Mesenchymal stem cell (in vitro differentiated cells and primary cell): ENCODE data around the gene PSMB4. TPM values are rescaled to one million over a fixed set of nuclear protein-coding genes. Genes with fewer than 3 reads are reported as not detected.
"Not testable (repeated sequence)": the region's sequence is repeated elsewhere in the genome, so short reads cannot be mapped to it uniquely, and the experiment has no call there.

Source experiments
- DNase-seq: peaks from one replicate; pipeline ENCODE4 v3.0.0-alpha.2; 2013
- H2AFZ ChIP-seq: one replicate; pipeline ENCODE4 v1.6.1; 2013; ENCODE audit warnings: low read depth, mild to moderate bottlenecking, control low read depth, inconsistent platforms, low read length, moderate library complexity
- H2AK5ac ChIP-seq: 2 replicates; pipeline ENCODE4 v1.6.1; 2013; ENCODE audit warnings: low read length, moderate library complexity, mild to moderate bottlenecking, inconsistent platforms; ENCODE audit not compliant: severe bottlenecking
- H2BK120ac ChIP-seq: one replicate; pipeline ENCODE4 v1.6.1; 2013; ENCODE audit warnings: low read depth, mild to moderate bottlenecking, inconsistent platforms, low read length, moderate library complexity
- H2BK12ac ChIP-seq, 2 experiments: one replicate each; pipeline ENCODE4 v1.6.1; 2013; ENCODE audit warnings: inconsistent platforms in 2 of 2, low read length in 2 of 2, mild to moderate bottlenecking in 2 of 2, moderate library complexity in 2 of 2, control low read depth in 1 of 2
- H2BK15ac ChIP-seq: one replicate; pipeline ENCODE4 v1.6.1; 2013; ENCODE audit warnings: mild to moderate bottlenecking, low read depth, inconsistent platforms; ENCODE audit not compliant: poor library complexity, severe bottlenecking
- H2BK5ac ChIP-seq: 2 replicates; pipeline ENCODE4 v1.6.1; 2013; ENCODE audit warnings: low read depth, mild to moderate bottlenecking, low read length, control low read depth, inconsistent platforms; ENCODE audit not compliant: poor library complexity, severe bottlenecking
- H3K14ac ChIP-seq, 2 experiments: one replicate each; pipeline ENCODE4 v1.6.1; 2013; ENCODE audit warnings: inconsistent platforms in 2 of 2, low read length in 2 of 2, control low read depth in 1 of 2, mild to moderate bottlenecking in 1 of 2, moderate library complexity in 1 of 2
- H3K18ac ChIP-seq, 2 experiments: one replicate each; pipeline ENCODE4 v1.6.1; 2013; ENCODE audit warnings: inconsistent platforms in 2 of 2, low read length in 2 of 2, control low read depth in 1 of 2, low read depth in 1 of 2, mild to moderate bottlenecking in 1 of 2
- H3K23ac ChIP-seq, 2 experiments: one replicate each; pipeline ENCODE4 v1.6.1; 2013; ENCODE audit warnings: inconsistent platforms in 2 of 2, low read length in 2 of 2, mild to moderate bottlenecking in 2 of 2, moderate library complexity in 2 of 2, control low read depth in 1 of 2
- H3K27ac ChIP-seq: 2 replicates; pipeline ENCODE4 v1.5.1; 2013; ENCODE audit warnings: mild to moderate bottlenecking, moderate library complexity, low read length, control low read depth, inconsistent platforms; ENCODE audit not compliant: poor library complexity, severe bottlenecking
- H3K27me3 ChIP-seq, 2 experiments: 2 replicates each; pipeline versions ENCODE4 v1.6.1 to v1.7.0; 2013; ENCODE audit warnings: low read length in 2 of 2, mild to moderate bottlenecking in 2 of 2, moderate library complexity in 2 of 2, control low read depth in 1 of 2, inconsistent platforms in 1 of 2; ENCODE audit not compliant: control insufficient read depth in 1 of 2, insufficient read depth in 1 of 2
- H3K36me3 ChIP-seq, 2 experiments: 2 replicates each; pipeline versions ENCODE4 v1.6.1 to v1.7.0; 2013; ENCODE audit warnings: low read length in 2 of 2, control low read depth in 1 of 2, inconsistent platforms in 1 of 2, low read depth in 1 of 2, mild to moderate bottlenecking in 1 of 2; ENCODE audit not compliant: insufficient read depth in 2 of 2, control insufficient read depth in 1 of 2
- H3K4ac ChIP-seq, 2 experiments: one replicate each; pipeline ENCODE4 v1.6.1; 2013; ENCODE audit warnings: inconsistent platforms in 2 of 2, low read length in 2 of 2, mild to moderate bottlenecking in 2 of 2, moderate library complexity in 2 of 2, control low read depth in 1 of 2, low read depth in 1 of 2
- H3K4me1 ChIP-seq: 2 replicates; pipeline ENCODE4 v1.6.1; 2013; ENCODE audit warnings: low read depth, low read length, control low read depth; ENCODE audit not compliant: control insufficient read depth, insufficient read depth
- H3K4me2 ChIP-seq: 2 replicates; pipeline ENCODE4 v1.6.1; 2013; ENCODE audit warnings: low read length, mild to moderate bottlenecking, inconsistent platforms; ENCODE audit not compliant: poor library complexity, severe bottlenecking
- H3K4me3 ChIP-seq, 2 experiments: 2 replicates each; pipeline versions ENCODE4 v1.5.1 to v1.7.0; 2013; ENCODE audit warnings: low read length in 2 of 2, mild to moderate bottlenecking in 2 of 2, control low read depth in 1 of 2, low read depth in 1 of 2; ENCODE audit not compliant: insufficient read depth in 1 of 2
- H3K79me1 ChIP-seq: replicated peaks from 2 replicates; pipeline ENCODE4 v1.6.1; 2013; ENCODE audit warnings: mild to moderate bottlenecking, control low read depth, low read length, inconsistent platforms; ENCODE audit not compliant: poor library complexity, severe bottlenecking
- H3K9ac ChIP-seq: 2 replicates; pipeline ENCODE4 v1.7.0; 2013; ENCODE audit warnings: mild to moderate bottlenecking, low read length, moderate library complexity
- H3K9me3 ChIP-seq: 2 replicates; pipeline ENCODE4 v1.7.0; 2013; ENCODE audit warnings: mild to moderate bottlenecking, low read length; ENCODE audit not compliant: control insufficient read depth
- H4K8ac ChIP-seq: one replicate; pipeline ENCODE4 v1.6.1; 2013; ENCODE audit warnings: inconsistent platforms, mild to moderate bottlenecking, low read length, moderate library complexity
- H4K91ac ChIP-seq: one replicate; pipeline ENCODE4 v1.6.1; 2013; ENCODE audit warnings: mild to moderate bottlenecking, low read length, inconsistent platforms
- WGBS: methylation state at CpG from one replicate; pipeline ENCODE4 v1.1.7; 2013; ENCODE audit warnings: mixed read lengths; 5-methylcytosine and 5-hydroxymethylcytosine counted together
- polyA plus RNA-seq, 2 experiments: library from polyadenylated mRNA; stranded (reverse); fragments of 200-250 nt; gene quantifications; one replicate each; pipeline ENCODE4 v1.2.3, GENCODE V29; 2013

The PSMB4 gene
- 383 TPM for polyA plus RNA-seq (2013, experiment 1 of 2)
- 390 TPM for polyA plus RNA-seq (2013, experiment 2 of 2)

- H2BK12ac ChIP-seq = peak within 1 kb of the TSS; percentile 21 to 57
- peak within 1 kb of the TSS; percentile 49 for H2AK5ac ChIP-seq
- peaks cover 8 to 36% of the 10 kb centered on the region in 2 experiments for H3K36me3 ChIP-seq
- H2BK120ac ChIP-seq = peak within 1 kb of the TSS; percentile 6
- no peak within 1 kb of the TSS for H3K14ac ChIP-seq
- H4K8ac ChIP-seq = peak within 1 kb of the TSS; percentile 81
- peak within 1 kb of the TSS; percentile 92 for H3K4me2 ChIP-seq
- no peak within 1 kb of the TSS for H2AFZ ChIP-seq
- DNase-seq = peak; percentile 96
- peak within 1 kb of the TSS; percentile 86 for H3K27ac ChIP-seq
- peak within 1 kb of the TSS; percentile 96 for H3K9ac ChIP-seq
- under 1% methylated on average over 61 of the region's 63 CpGs for WGBS
- peak within 1 kb of the TSS; percentile 86 to 94 for H3K4me3 ChIP-seq
- no peaks in the 10 kb centered on the region for H3K27me3 ChIP-seq
- peak within 1 kb of the TSS; percentile 88 for H2BK15ac ChIP-seq
- H4K91ac ChIP-seq = peak within 1 kb of the TSS; percentile 78
- no peaks in the 10 kb centered on the region for H3K9me3 ChIP-seq
- H2BK5ac ChIP-seq = peak within 1 kb of the TSS; percentile 54
- H3K4ac ChIP-seq = peak within 1 kb of the TSS; percentile 37 to 87
- H3K4me1 ChIP-seq = peaks cover 4% of the 10 kb centered on the region
- H3K23ac ChIP-seq = peak within 1 kb of the TSS in 1 of 2 experiments; percentile 83
- H3K18ac ChIP-seq = peak within 1 kb of the TSS; percentile 72 to 78
- peaks cover 7% of the 10 kb centered on the region for H3K79me1 ChIP-seq
These were observed at the start of gene PSMB4 for GRCh38 chr1:151399324-151400171. Gene PSMB4, plus strand, starts transcription at chr1:151399573. Its CDS starts 15 bp downstream, at chr1:151399588.

GRCh38 chr1:151350323-151350722 lies 49.0 kb upstream of the PSMB4 start:
- not testable (repeated sequence) for H3K14ac ChIP-seq, H3K9me3 ChIP-seq, H3K9ac ChIP-seq, H3K36me3 ChIP-seq, H2BK15ac ChIP-seq, H2BK120ac ChIP-seq, H3K4ac ChIP-seq, H4K91ac ChIP-seq, H3K4me2 ChIP-seq, H3K4me1 ChIP-seq, DNase-seq, H3K18ac ChIP-seq, H3K23ac ChIP-seq, H2AFZ ChIP-seq, H3K27ac ChIP-seq, H3K27me3 ChIP-seq, H3K4me3 ChIP-seq, H2AK5ac ChIP-seq, H2BK5ac ChIP-seq, H2BK12ac ChIP-seq, H4K8ac ChIP-seq
- H3K79me1 ChIP-seq = peaks cover 11% of the 10 kb centered on the region
- 96% methylated on average over 9 of the region's 9 CpGs for WGBS

- Histone ChIP-seq H4K91ac (no peak overlapping the region), H3K27me3 (no peaks in the 10 kb centered on the region), H3K4me3 (no peak overlapping the region), H3K9ac (no peak overlapping the region), H3K14ac (no peak overlapping the region), H3K4me2 (no peak overlapping the region), H3K79me1 (no peaks in the 10 kb centered on the region), H2BK15ac (no peak overlapping the region), H3K4ac (no peak overlapping the region), H2BK120ac (no peak overlapping the region), H3K36me3 (no peaks in the 10 kb centered on the region), H4K8ac (no peak overlapping the region), H3K4me1 (no peaks in the 10 kb centered on the region), H3K9me3 (no peaks in the 10 kb centered on the region), H2AFZ (no peak overlapping the region), H3K23ac (no peak overlapping the region), H3K27ac (no peak overlapping the region), H2BK5ac (no peak overlapping the region), H3K18ac (no peak overlapping the region), H2AK5ac (no peak overlapping the region), H2BK12ac (no peak overlapping the region)
- DNase-seq = peak; percentile 47
- WGBS = 91% methylated on average over 6 of the region's 6 CpGs
These were observed 47.2 kb upstream of the PSMB4 start for GRCh38 chr1:151352021-151352718.

- Histone ChIP-seq H2AFZ (no peak overlapping the region), H2AK5ac (no peak overlapping the region), H3K27ac (no peak overlapping the region), H3K18ac (no peak overlapping the region), H3K4me3 (no peak overlapping the region), H4K8ac (no peak overlapping the region), H3K4ac (no peak overlapping the region), H3K9me3 (no peaks in the 10 kb centered on the region), H3K23ac (no peak overlapping the region), H2BK120ac (no peak overlapping the region), H3K27me3 (no peaks in the 10 kb centered on the region), H3K9ac (no peak overlapping the region), H3K36me3 (no peaks in the 10 kb centered on the region), H3K4me2 (no peak overlapping the region), H3K4me1 (no peaks in the 10 kb centered on the region), H3K79me1 (no peaks in the 10 kb centered on the region), H2BK5ac (no peak overlapping the region), H4K91ac (no peak overlapping the region), H3K14ac (no peak overlapping the region), H2BK12ac (no peak overlapping the region), H2BK15ac (no peak overlapping the region)
- no peak for DNase-seq
- WGBS = no CpG with 5 or more reads among the region's 2 CpGs
These were observed 42.7 kb upstream of the PSMB4 start for GRCh38 chr1:151356696-151357095.
